Measurements from ENCODE around the gene RPS25. TPM values are rescaled to one million over a fixed set of nuclear protein-coding genes. Genes with fewer than 3 reads are reported as not detected.
"Not testable (repeated sequence)": the region's sequence is repeated elsewhere in the genome, so short reads cannot be mapped to it uniquely, and the experiment has no call there.

RPS25 gene
- total RNA-seq, 4 donors from 2014 or later = 729 to 2,261 (median 1,537) TPM

DNA sequence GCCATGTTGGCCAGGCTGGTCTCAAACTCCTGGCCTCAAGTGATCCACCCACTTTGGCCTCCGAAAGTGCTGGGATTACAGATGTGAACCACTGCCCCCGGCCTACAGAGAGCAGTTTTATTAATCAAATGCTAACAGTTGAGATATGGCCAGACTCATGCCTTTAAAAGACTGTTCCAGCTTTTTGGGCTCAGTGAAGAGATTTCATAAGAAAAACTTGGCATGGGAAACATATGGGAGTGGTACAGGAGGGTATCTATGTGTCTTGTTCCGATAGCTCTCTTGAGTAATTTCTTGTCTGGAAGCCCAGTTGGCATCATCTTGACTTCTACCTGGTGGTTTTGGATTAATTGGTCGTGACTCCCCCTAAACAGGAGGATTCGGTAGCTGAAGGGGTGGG is 20.7 kb upstream of the RPS25 start:
- Histone ChIP-seq H3K4me3 (no peak overlapping the region), H3K4me1 (no peaks in the 10 kb centered on the region), H3K27ac (no peak overlapping the region), H3K9me3 (no peaks in the 10 kb centered on the region), H3K36me3 (no peaks in the 10 kb centered on the region), H3K27me3 (no peaks in the 10 kb centered on the region)
- intact Hi-C loops (cut with DNase I) = no loop called here
- DNase-seq = no peak
- WGBS, 2 donors = 71 to 74% methylated on average over 5 of the region's 5 CpGs
- TF ChIP-seq, protein P1, sequence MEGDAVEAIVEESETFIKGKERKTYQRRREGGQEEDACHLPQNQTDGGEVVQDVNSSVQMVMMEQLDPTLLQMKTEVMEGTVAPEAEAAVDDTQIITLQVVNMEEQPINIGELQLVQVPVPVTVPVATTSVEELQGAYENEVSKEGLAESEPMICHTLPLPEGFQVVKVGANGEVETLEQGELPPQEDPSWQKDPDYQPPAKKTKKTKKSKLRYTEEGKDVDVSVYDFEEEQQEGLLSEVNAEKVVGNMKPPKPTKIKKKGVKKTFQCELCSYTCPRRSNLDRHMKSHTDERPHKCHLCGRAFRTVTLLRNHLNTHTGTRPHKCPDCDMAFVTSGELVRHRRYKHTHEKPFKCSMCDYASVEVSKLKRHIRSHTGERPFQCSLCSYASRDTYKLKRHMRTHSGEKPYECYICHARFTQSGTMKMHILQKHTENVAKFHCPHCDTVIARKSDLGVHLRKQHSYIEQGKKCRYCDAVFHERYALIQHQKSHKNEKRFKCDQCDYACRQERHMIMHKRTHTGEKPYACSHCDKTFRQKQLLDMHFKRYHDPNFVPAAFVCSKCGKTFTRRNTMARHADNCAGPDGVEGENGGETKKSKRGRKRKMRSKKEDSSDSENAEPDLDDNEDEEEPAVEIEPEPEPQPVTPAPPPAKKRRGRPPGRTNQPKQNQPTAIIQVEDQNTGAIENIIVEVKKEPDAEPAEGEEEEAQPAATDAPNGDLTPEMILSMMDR (IDR thresholded peaks at IDR 0.05) = no peak
- no peak for TF ChIP-seq POLR2A (IDR thresholded peaks at IDR 0.05)

DNA sequence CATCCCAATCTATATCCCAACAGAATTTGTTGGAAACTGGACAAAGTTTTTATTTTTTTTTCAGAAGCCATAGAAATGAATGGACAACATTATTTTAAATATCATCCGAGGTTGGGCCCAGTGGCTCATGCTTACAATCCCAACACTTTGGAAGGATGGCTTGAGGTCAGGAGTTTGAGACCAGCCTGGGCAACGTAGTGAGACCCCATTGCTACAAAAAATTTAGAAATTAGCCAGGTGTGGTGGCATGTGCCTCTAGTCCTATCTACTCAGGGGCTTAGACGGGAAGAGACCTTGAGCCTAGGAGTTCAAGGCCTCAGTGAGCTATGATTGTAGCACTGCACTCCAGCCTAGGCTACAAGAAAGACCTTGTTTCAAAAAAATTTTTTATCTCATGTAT is 16.7 kb upstream of the RPS25 start:
- H3K27ac ChIP-seq = no peak overlapping the region
- H3K4me3 ChIP-seq = no peak overlapping the region
- H3K27me3 ChIP-seq = no peaks in the 10 kb centered on the region
- no peaks in the 10 kb centered on the region for H3K36me3 ChIP-seq
- no peaks in the 10 kb centered on the region for H3K9me3 ChIP-seq
- H3K4me1 ChIP-seq = peaks cover 4 to 13% (median 6%) of the 10 kb centered on the region in 3 donors
- TF ChIP-seq, protein P1 (IDR thresholded peaks at IDR 0.05) = no peak
- no peak for TF ChIP-seq POLR2A (IDR thresholded peaks at IDR 0.05)
- DNase-seq = no peak
- WGBS, 2 donors = 78 to 89% methylated on average over 3 of the region's 3 CpGs
- intact Hi-C loops (cut with DNase I) = no loop called here

DNA sequence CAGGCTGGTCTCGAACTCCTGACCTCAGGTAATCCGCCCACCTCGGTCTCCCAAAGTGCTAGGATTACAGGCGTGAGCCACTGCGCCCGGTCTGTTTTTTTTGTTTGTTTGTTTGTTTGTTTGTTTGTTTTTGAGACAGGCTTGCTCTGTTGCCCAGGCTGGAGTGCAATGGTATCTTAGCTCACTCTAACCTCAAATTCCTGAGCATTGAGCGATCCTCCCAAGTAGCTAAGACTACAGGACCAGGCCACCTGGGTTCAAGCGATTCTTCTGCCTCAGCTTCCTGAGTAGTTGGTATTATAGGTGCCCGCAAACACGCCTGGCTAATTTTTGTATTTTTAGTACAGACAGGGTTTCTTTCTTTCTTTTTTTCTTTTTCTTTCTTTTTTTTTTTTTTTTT is 15.3 kb upstream of the RPS25 start:
- H3K4me3 ChIP-seq; H3K27ac ChIP-seq; H3K9me3 ChIP-seq; H3K36me3 ChIP-seq; DNase-seq; H3K27me3 ChIP-seq; intact Hi-C loops (cut with DNase I): not testable (repeated sequence)
- 78 to 85% methylated on average over 9 to 10 of the region's 10 CpGs for WGBS, 2 donors
- H3K4me1 ChIP-seq = peaks cover 12 to 27% (median 18%) of the 10 kb centered on the region in 3 donors

DNA sequence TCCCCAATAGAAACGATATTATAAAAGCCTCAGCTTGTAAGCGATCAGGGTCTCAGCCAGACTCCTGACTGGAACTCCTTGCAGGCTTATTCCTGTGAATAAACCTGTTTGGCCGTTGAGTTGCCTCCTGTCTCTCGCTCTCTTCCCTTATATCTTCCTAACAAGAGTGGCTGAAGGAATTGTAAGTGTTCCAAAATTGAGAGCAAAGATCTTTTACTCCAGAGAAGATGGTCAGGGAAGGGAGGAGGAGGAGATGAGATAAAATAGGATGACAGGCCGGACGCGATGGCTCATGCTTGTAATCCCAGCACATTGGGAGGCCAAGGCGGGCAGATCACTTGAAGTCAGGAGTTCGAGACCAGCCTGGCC is 13.8 kb upstream of the RPS25 start:
- Histone ChIP-seq H3K9me3 (no peaks in the 10 kb centered on the region), H3K27me3 (no peaks in the 10 kb centered on the region), H3K36me3 (peaks cover 0 to 14% (median 0%) of the 10 kb centered on the region in 3 donors), H3K27ac (no peak overlapping the region), H3K4me3 (no peak overlapping the region), H3K4me1 (peaks cover 12 to 30% (median 19%) of the 10 kb centered on the region in 3 donors)
- WGBS, 2 donors = 80 to 83% methylated on average over 7 to 8 of the region's 9 CpGs
- intact Hi-C loops (cut with DNase I) = no loop called here
- DNase-seq = no peak
- no peak for TF ChIP-seq POLR2A (IDR thresholded peaks at IDR 0.05)
- TF ChIP-seq, protein P1 (IDR thresholded peaks at IDR 0.05) = no peak

DNA sequence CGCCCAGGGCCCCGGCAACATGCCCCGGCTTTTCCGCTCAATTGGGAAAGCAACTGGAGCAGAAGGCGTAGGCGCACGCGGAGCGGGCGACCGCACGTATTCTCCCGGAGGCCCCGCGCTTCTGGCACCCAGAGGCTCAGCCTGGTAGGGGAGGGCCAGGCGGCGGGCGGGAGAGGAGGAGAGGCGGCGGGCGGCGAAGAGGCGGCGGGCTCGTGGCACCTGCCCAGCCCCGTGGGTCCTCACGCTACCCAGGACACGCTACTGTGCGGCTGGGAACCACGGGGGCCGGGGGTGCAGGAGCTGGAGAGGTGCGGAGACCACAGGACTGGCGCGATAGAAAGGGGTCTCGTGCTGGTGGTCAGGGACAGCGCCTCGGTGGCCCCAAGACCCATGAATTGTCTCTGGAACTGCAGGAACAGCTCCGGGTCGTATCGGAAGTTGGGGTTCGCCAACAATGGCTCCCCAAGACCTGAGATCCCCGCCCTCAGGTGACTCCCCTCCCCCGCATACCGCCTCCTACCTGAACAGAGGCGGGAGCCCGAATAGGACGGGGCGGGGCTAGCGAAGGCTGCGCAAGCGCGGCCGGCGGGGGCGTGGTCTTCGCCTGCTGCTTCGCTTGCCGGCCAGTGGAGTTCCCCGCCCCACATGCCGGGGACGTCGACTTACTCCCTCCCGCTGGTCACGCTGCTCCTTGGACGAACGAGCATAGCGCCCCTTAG is 12.3 kb upstream of the RPS25 start, which contains the start of gene SLC37A4:
Gene SLC37A4 (minus strand): TSS at position 549 of the 719 bp plus-strand sequence.
- H3K36me3 ChIP-seq = peaks cover 0 to 27% (median 0%) of the 10 kb centered on the region in 3 donors
- intact Hi-C loops (cut with DNase I) = no loop called here
- peak within 1 kb of the TSS; percentile 49 to 87 (median 84) for H3K4me3 ChIP-seq
- no peaks in the 10 kb centered on the region for H3K27me3 ChIP-seq
- peak; percentile 85 for DNase-seq
- WGBS, 2 donors = 0% methylated on average over 3 to 25 of the region's 67 CpGs
- H3K27ac ChIP-seq = peak within 1 kb of the TSS; percentile 82 to 94 (median 89)
- peaks cover 12 to 30% (median 19%) of the 10 kb centered on the region in 3 donors for H3K4me1 ChIP-seq
- H3K9me3 ChIP-seq = no peaks in the 10 kb centered on the region
- TF ChIP-seq POLR2A (IDR thresholded peaks at IDR 0.05) = peak in 3 of 4 donors; percentile 14 to 68 (median 19)
- TF ChIP-seq, protein P1 (IDR thresholded peaks at IDR 0.05) = peak in 4 of 6 experiments; percentile 66 to 96 (median 82)

All from esophagus squamous epithelium (tissue), 5 donors.